GM23248 (cell line): ENCODE measurements around the gene ENSA. TPM values are rescaled to one million over a fixed set of nuclear protein-coding genes. Genes with fewer than 3 reads are reported as not detected.

Source experiments
- DNase-seq: peaks from one replicate; pipeline ENCODE4 v3.0.0-alpha.2; 2015
- H2AFZ ChIP-seq: fragments of 200-600 bp; sonication (generic); 2 replicates; pipeline ENCODE4 v1.6.1; 2016; ENCODE audit warnings: antibody characterized with exemption
- H3F3A ChIP-seq: fragments of 200-600 bp; sonication (generic); 2 replicates; pipeline ENCODE4 v1.6.1; 2016; ENCODE audit warnings: mild to moderate bottlenecking, antibody characterized with exemption, mixed run types; ENCODE audit not compliant: insufficient read depth
- H3K27ac ChIP-seq: fragments of 200-600 bp; sonication (generic); 2 replicates; pipeline ENCODE4 v1.5.1; 2016; ENCODE audit warnings: mild to moderate bottlenecking
- H3K27me3 ChIP-seq: fragments of 200-600 bp; sonication (generic); replicated peaks from 2 replicates; pipeline ENCODE4 v1.6.1; 2016; ENCODE audit warnings: mild to moderate bottlenecking; ENCODE audit not compliant: insufficient read depth
- H3K36me3 ChIP-seq: fragments of 200-600 bp; sonication (generic); 2 replicates; pipeline ENCODE4 v1.6.1; 2016; ENCODE audit warnings: low read depth, mild to moderate bottlenecking
- H3K4me1 ChIP-seq: fragments of 200-600 bp; sonication (generic); 2 replicates; pipeline ENCODE4 v1.6.1; 2016; ENCODE audit warnings: mild to moderate bottlenecking; ENCODE audit not compliant: insufficient read depth
- H3K4me2 ChIP-seq: fragments of 200-600 bp; sonication (generic); one replicate; pipeline ENCODE4 v1.6.1; 2016; ENCODE audit warnings: mild to moderate bottlenecking; ENCODE audit not compliant: unreplicated experiment
- H3K4me3 ChIP-seq: fragments of 200-600 bp; sonication (generic); 2 replicates; pipeline ENCODE4 v1.5.1; 2016; ENCODE audit warnings: mild to moderate bottlenecking
- H3K79me2 ChIP-seq: fragments of 200-600 bp; sonication (generic); 2 replicates; pipeline ENCODE4 v1.6.1; 2016; ENCODE audit warnings: mild to moderate bottlenecking; ENCODE audit not compliant: insufficient read depth
- H3K9ac ChIP-seq: fragments of 200-600 bp; sonication (generic); 2 replicates; pipeline ENCODE4 v1.6.1; 2016; ENCODE audit warnings: mild to moderate bottlenecking
- H3K9me2 ChIP-seq: fragments of 200-600 bp; sonication (generic); 2 replicates; pipeline ENCODE4 v1.6.1; 2016; ENCODE audit warnings: mixed run types, mild to moderate bottlenecking, moderate library complexity; ENCODE audit not compliant: insufficient read depth
- H3K9me3 ChIP-seq: fragments of 200-600 bp; sonication (generic); one replicate; pipeline ENCODE4 v1.6.1; 2017; ENCODE audit warnings: low read depth
- H4K20me1 ChIP-seq: fragments of 200-600 bp; sonication (generic); 2 replicates; pipeline ENCODE4 v1.6.0; 2016; ENCODE audit not compliant: insufficient read depth
- EZH2 ChIP-seq: fragments of 200-600 bp; sonication (generic); IDR thresholded peaks from 2 replicates; pipeline ENCODE4 v1.6.1; 2018; ENCODE audit warnings: antibody characterized with exemption, mild to moderate bottlenecking; ENCODE audit not compliant: insufficient read depth, poor library complexity, severe bottlenecking
- EZH2phosphoT487 ChIP-seq: fragments of 200-600 bp; sonication (generic); IDR thresholded peaks from 2 replicates; pipeline ENCODE4 v1.6.1; 2018; ENCODE audit warnings: antibody characterized with exemption, moderate library complexity, mild to moderate bottlenecking, low read depth; ENCODE audit not compliant: insufficient read depth
- WGBS, 2 experiments: methylation state at CpG; one replicate each; pipeline ENCODE4 v1.1.6; 2015 to 2017; ENCODE audit warnings: low lambda C conversion rate in 2 of 2, low coverage in 1 of 2; ENCODE audit errors: missing lambda C conversion rate in 2 of 2; 5-methylcytosine and 5-hydroxymethylcytosine counted together
- in situ Hi-C: fragments of 300-500 bp; cut with MboI; formaldehyde crosslinking; loops from 2 replicates; pipeline ENCODE4 v1.15.0; 2020
- polyA plus RNA-seq: library from polyadenylated mRNA; unstranded; fragments of >200 nt; fragmentation: Nextera tagmentation; extraction: Ambion mirVana; gene quantifications from 2 replicates; pipeline ENCODE4 v1.2.1, GENCODE V29; 2016
- total RNA-seq: library from RNA; depleted of rRNA; stranded (reverse); fragments of >200 nt; shearing (Covaris generic); gene quantifications from 2 replicates; pipeline ENCODE4 v1.2.3, GENCODE V29; 2014

Gene ENSA
- total and polyA plus RNA-seq, 2 experiments from 2014 or later = 44.4 to 54.3 TPM

DNA sequence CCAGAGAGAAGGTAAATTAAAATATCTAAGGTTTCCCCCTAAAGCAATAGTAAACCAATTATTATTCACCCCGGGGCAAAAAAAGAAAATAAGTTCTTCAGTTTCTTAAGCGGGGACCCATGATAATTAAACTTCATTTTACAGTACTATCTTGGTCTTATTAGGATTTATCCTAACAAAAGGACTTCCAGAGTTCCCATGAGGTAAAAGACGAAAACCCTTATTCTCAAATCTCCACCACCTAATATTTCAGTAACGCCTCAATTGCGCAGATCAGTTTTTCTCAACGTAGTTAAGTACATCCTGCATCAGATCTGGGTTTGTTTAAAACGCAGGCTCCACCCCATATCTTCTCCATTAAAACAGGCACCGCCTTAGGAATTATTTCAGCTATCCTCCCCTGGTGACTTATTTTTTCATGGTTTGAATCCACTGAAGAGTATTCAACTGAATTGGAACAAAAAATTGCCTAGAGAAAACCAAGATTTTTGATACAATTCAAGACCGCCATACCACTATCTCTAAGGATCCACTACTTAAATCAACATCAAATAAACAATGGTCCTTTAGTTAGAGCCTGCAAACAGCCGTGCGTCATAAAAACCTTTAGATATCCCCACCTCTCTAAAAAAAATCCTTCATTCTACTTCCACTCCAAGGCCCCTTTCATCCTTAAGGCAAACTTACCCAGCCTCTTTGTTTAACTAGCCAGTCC is 51.7 kb downstream of the ENSA start:
- Histone ChIP-seq H3K9me3 (no peaks in the 10 kb centered on the region), H3K27ac (peak overlapping the region; percentile 100), H3K27me3 (no peaks in the 10 kb centered on the region), H3K79me2 (peaks cover 88% of the 10 kb centered on the region), H3F3A (peaks cover 73% of the 10 kb centered on the region), H4K20me1 (peaks cover 32% of the 10 kb centered on the region; the same call in 1 of the 2 replicates), H2AFZ (no peak overlapping the region), H3K4me3 (peak overlapping the region; percentile 98), H3K4me2 (peak overlapping the region; percentile 98), H3K9ac (peak overlapping the region; percentile 99), H3K36me3 (peaks cover 56% of the 10 kb centered on the region), H3K9me2 (no peaks in the 10 kb centered on the region), H3K4me1 (peaks cover 46% of the 10 kb centered on the region)
- TF ChIP-seq EZH2 = no peak
- no peak for TF ChIP-seq EZH2phosphoT487
- DNase-seq = peak; percentile 69
- in situ Hi-C loops = no loop called here
- 0 to 1% methylated on average over 11 of the region's 11 CpGs for WGBS, 2 experiments

DNA sequence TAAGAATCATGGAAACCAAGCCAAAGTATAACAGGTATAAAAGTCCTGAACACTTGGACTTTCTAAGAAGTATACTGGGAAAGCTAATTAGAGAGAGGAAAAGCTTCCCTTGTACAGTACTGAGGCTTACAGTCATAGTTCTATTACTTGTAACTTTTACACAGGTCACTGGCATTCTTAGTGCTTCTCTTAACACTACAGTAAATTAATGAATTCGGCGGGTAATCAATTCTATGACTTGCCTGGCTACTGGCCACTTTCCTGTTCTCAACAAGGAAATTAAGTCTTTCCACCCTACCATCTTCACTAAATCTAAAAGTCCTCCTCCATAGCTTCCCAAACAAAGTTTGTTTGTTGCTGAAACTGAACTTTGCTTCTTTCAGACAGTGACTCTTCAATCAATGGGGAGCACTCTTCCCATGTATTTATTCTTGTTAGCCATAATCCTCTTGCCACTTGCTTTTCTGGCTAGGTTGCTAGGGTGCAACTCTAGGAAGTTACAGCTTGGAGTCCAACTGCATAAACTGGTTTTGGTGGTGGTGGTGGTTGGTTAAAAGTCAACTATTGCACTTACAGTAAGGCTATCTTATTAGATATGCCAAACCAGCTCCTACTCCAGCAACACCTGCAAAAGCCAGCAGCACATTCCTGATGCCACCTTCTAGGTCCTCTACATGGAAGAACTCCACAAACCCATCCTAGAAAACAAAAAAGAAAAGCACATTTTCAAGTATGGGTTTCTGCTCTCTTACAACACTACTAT is 52.4 kb downstream of the ENSA start:
- Histone ChIP-seq H3K4me1 (peaks cover 44% of the 10 kb centered on the region), H3K27me3 (no peaks in the 10 kb centered on the region), H3K27ac (peak overlapping the region; percentile 100), H3K9ac (peak overlapping the region; percentile 99), H3K9me3 (no peaks in the 10 kb centered on the region), H3K9me2 (no peaks in the 10 kb centered on the region), H3K4me2 (peak overlapping the region; percentile 98), H3K79me2 (peaks cover 94% of the 10 kb centered on the region), H3F3A (peaks cover 76% of the 10 kb centered on the region), H4K20me1 (peaks cover 32% of the 10 kb centered on the region; the same call in 1 of the 2 replicates), H2AFZ (no peak overlapping the region), H3K4me3 (peak overlapping the region; percentile 98), H3K36me3 (peaks cover 62% of the 10 kb centered on the region)
- 0% methylated on average over 2 of the region's 2 CpGs for whole genome bisulfite sequencing, 2 experiments
- DNase-seq = peak; percentile 69
- in situ Hi-C loops = no loop called here
- TF ChIP-seq EZH2phosphoT487 (no peak), EZH2 (no peak)

DNA sequence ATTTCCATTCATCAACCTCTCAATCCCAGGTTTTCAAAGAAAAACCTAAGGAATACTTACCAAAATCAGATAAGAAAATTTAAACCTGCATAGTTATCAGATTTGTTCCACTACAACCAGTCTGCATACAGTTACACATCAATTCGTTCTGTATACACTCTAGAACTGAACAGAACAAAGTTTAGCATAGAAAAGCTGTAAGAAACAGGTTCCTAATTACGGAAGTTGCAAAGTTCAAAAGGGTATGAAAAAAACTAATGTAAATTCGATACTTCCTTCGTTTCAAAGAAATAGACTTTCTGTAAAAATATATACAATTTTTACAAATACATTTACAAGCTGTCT is 53.1 kb downstream of the ENSA start:
- peaks cover 82% of the 10 kb centered on the region for H3F3A ChIP-seq
- H3K9ac ChIP-seq = peak overlapping the region; percentile 99
- H3K9me3 ChIP-seq = no peaks in the 10 kb centered on the region
- H3K36me3 ChIP-seq = peaks cover 69% of the 10 kb centered on the region
- peak overlapping the region; percentile 98 for H3K4me3 ChIP-seq
- H3K27ac ChIP-seq = peak overlapping the region; percentile 100
- no peak for DNase-seq
- peaks cover 46% of the 10 kb centered on the region for H3K4me1 ChIP-seq
- WGBS, 2 experiments = 0 to 3% methylated on average over 4 of the region's 4 CpGs
- H3K4me2 ChIP-seq = peak overlapping the region; percentile 98
- TF ChIP-seq EZH2phosphoT487 (no peak), EZH2 (no peak)
- peaks cover 32% of the 10 kb centered on the region; the same call in 1 of the 2 replicates for H4K20me1 ChIP-seq
- in situ Hi-C loops = no loop called here
- no peaks in the 10 kb centered on the region for H3K9me2 ChIP-seq
- H3K27me3 ChIP-seq = no peaks in the 10 kb centered on the region
- no peak overlapping the region for H2AFZ ChIP-seq
- H3K79me2 ChIP-seq = peaks cover 94% of the 10 kb centered on the region

DNA sequence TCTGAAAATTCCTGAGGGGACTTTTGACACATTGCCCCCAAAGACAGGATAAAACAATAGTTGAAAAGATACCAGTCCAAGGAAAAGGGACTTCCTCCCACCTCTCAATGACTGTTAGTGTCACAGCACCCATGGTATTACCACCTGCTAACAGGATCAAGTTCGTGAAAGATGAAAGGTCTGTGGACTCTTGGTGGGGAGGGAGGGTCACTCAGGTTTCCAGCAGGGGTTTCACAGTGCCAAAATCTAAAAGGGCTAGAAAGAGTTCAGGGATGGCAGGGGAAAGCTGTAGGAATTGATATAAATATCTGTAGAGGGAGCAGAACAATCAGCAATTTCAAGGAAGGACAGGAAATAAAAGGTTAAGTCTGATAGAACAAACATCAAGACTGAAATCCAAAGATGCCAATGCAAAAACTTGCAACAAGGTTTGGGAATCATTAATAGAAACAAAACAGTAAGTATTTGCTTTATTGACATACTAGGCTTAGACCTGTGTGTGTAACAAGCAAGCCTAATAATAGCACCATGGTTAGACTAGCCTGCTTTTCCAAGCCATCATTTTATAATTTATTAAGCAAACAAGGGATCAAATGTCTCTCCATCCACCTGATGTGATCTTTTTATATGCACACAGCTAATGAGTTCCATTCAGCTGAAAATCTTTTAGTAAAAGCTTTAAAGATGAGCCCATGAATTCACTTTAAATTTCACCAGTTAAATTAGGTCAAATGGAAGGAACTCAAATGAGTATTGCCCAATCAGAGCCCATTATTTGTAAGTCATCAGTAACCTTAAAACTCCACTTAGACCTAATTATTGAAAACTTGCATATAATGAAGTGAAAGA is 53.7 kb downstream of the ENSA start:
- H3K9ac ChIP-seq = peak overlapping the region; percentile 99
- no peak overlapping the region for H2AFZ ChIP-seq
- H3K27ac ChIP-seq = peak overlapping the region; percentile 100
- peak overlapping the region; percentile 98 for H3K4me2 ChIP-seq
- H3K9me2 ChIP-seq = no peaks in the 10 kb centered on the region
- in situ Hi-C loops = no loop called here
- TF ChIP-seq EZH2 (no peak), EZH2phosphoT487 (no peak)
- WGBS, 2 experiments = 0 to 5% methylated on average over 1 of the region's 1 CpG
- H4K20me1 ChIP-seq = peaks cover 32% of the 10 kb centered on the region; the same call in 1 of the 2 replicates
- peak overlapping the region; percentile 98 for H3K4me3 ChIP-seq
- peaks cover 74% of the 10 kb centered on the region for H3K36me3 ChIP-seq
- peaks cover 88% of the 10 kb centered on the region for H3F3A ChIP-seq
- H3K27me3 ChIP-seq = no peaks in the 10 kb centered on the region
- peaks cover 52% of the 10 kb centered on the region for H3K4me1 ChIP-seq
- H3K79me2 ChIP-seq = peaks cover 95% of the 10 kb centered on the region
- DNase-seq = peak; percentile 62
- no peaks in the 10 kb centered on the region for H3K9me3 ChIP-seq
